ENCODE results near the gene KRT75.

- TF ChIP-seq, protein P1, sequence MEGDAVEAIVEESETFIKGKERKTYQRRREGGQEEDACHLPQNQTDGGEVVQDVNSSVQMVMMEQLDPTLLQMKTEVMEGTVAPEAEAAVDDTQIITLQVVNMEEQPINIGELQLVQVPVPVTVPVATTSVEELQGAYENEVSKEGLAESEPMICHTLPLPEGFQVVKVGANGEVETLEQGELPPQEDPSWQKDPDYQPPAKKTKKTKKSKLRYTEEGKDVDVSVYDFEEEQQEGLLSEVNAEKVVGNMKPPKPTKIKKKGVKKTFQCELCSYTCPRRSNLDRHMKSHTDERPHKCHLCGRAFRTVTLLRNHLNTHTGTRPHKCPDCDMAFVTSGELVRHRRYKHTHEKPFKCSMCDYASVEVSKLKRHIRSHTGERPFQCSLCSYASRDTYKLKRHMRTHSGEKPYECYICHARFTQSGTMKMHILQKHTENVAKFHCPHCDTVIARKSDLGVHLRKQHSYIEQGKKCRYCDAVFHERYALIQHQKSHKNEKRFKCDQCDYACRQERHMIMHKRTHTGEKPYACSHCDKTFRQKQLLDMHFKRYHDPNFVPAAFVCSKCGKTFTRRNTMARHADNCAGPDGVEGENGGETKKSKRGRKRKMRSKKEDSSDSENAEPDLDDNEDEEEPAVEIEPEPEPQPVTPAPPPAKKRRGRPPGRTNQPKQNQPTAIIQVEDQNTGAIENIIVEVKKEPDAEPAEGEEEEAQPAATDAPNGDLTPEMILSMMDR (IDR thresholded peaks at IDR 0.05): no peak
- no peak for TF ChIP-seq EZH2phosphoT487 (IDR thresholded peaks at IDR 0.05)
These were observed 19.2 kb downstream of the KRT75 start for GRCh38 chr12:52414936-52415335.

Measured in neural progenitor cell (in vitro differentiated cells).